ENCODE results near the gene HPF1. TPM values are rescaled to one million over a fixed set of nuclear protein-coding genes. Genes with fewer than 3 reads are reported as not detected.

HPF1 gene
- polyA plus RNA-seq, 1 of the 3 experiments (the other 2 are of a cell fraction) = 23.5 TPM

Other genes starting within 250 kb of the HPF1 start
- 2.0 and 2.7 TPM in 2 replicates for gene NEK1, start 145.4 kb downstream of the HPF1 start, polyA plus RNA-seq (2012; rRNA removed)
- gene CLCN3, start 137.4 kb downstream of the HPF1 start, polyA plus RNA-seq (2012; rRNA removed) = 11.8 and 17.9 TPM in 2 replicates

All from SK-N-SH (cell line).